K562 (cell line): ENCODE results near the gene FASTK. TPM values are rescaled to one million over a fixed set of nuclear protein-coding genes. Genes with fewer than 3 reads are reported as not detected.
A peak's percentile ranks its signal among the peaks of the same experiment; 100 is the strongest.

Experiments
- AFF1 ChIP-seq, 2 experiments: fragments of 450-650 bp; IDR thresholded peaks; 2 replicates each; pipeline ENCODE4 v1.6.1; 2018; ENCODE audit warnings: mild to moderate bottlenecking in 2 of 2, low read depth in 1 of 2; ENCODE audit not compliant: partially characterized antibody in 2 of 2
- ASH1L ChIP-seq: fragments of 450-650 bp; IDR thresholded peaks from 2 replicates; pipeline ENCODE4 v1.6.1; 2018; ENCODE audit warnings: borderline replicate concordance, mild to moderate bottlenecking, low read depth; ENCODE audit not compliant: partially characterized antibody
- CEBPG ChIP-seq, 3 experiments: fragments of 200-800 bp in 1 of 3; sonication (Bioruptor generic) in 1 of 3; sonication (generic) in 1 of 3; formaldehyde crosslinking in 1 of 3; IDR thresholded peaks in 2 of 3; conservative IDR thresholded peaks in 1 of 3; 2 replicates each; pipeline versions ENCODE4 v1.6.1 to v1.8.0; 2016 to 2022; ENCODE audit warnings: missing compliant biosample characterization in 2 of 3, missing genetic modification characterization in 2 of 3, mild to moderate bottlenecking in 1 of 3, missing genetic modification reagents in 1 of 3
- E2F6 ChIP-seq, 2 experiments: IDR thresholded peaks; 2 replicates each; pipeline ENCODE4 v1.6.1; 2011; ENCODE audit warnings: borderline replicate concordance in 1 of 2, control low read depth in 1 of 2, low read depth in 1 of 2, low read length in 1 of 2, mild to moderate bottlenecking in 1 of 2, mixed read lengths in 1 of 2, moderate library complexity in 1 of 2; ENCODE audit not compliant: insufficient read depth in 1 of 2, insufficient read length in 1 of 2, poor library complexity in 1 of 2, severe bottlenecking in 1 of 2; ENCODE audit errors: extremely low read depth in 1 of 2
- ESRRB ChIP-seq: fragments of 250-450 bp; sonication (Bioruptor Pico); IDR thresholded peaks from 2 replicates; pipeline ENCODE4 v1.5.0; 2020; ENCODE audit warnings: mild to moderate bottlenecking, moderate library complexity, borderline replicate concordance
- GABPB1 ChIP-seq: sonication (generic); formaldehyde crosslinking; IDR thresholded peaks from 2 replicates; pipeline ENCODE4 v1.8.0; 2022; ENCODE audit warnings: mild to moderate bottlenecking, missing genetic modification reagents
- HDAC1 ChIP-seq, 2 experiments: fragments of 450-650 bp; IDR thresholded peaks; 2 replicates each; pipeline ENCODE4 v1.6.1; 2016 to 2017; ENCODE audit warnings: inconsistent platforms in 1 of 2, mild to moderate bottlenecking in 1 of 2, moderate library complexity in 1 of 2
- KDM5B ChIP-seq: fragments of 200-600 bp; sonication (generic); IDR thresholded peaks from 2 replicates; pipeline ENCODE4 v1.6.1; 2012; ENCODE audit warnings: low read depth, mild to moderate bottlenecking, moderate library complexity, low read length, control low read depth, inconsistent platforms; ENCODE audit not compliant: insufficient replicate concordance
- LEF1 ChIP-seq: fragments of 450-650 bp; IDR thresholded peaks from 2 replicates; pipeline ENCODE4 v1.6.1; 2016; ENCODE audit warnings: mild to moderate bottlenecking
- PREB ChIP-seq: sonication (generic); formaldehyde crosslinking; IDR thresholded peaks from 2 replicates; pipeline ENCODE4 v1.8.1; 2023; ENCODE audit warnings: mild to moderate bottlenecking, missing genetic modification reagents
- SMAD4 ChIP-seq: fragments of 250-450 bp; sonication (Bioruptor Pico); conservative IDR thresholded peaks from 2 replicates; pipeline ENCODE4 v1.8.0; 2021; ENCODE audit warnings: inconsistent platforms, mild to moderate bottlenecking, moderate library complexity
- SP2 ChIP-seq: IDR thresholded peaks from 2 replicates; pipeline ENCODE4 v1.6.1; 2011; ENCODE audit warnings: mild to moderate bottlenecking, low read depth, low read length, moderate library complexity; ENCODE audit not compliant: poor library complexity, severe bottlenecking; ENCODE audit errors: extremely low read depth
- TAL1 ChIP-seq: fragments of 450-650 bp; IDR thresholded peaks from 2 replicates; pipeline ENCODE4 v1.6.1; 2016; ENCODE audit warnings: mild to moderate bottlenecking
- TFE3 ChIP-seq: fragments of 450-650 bp; formaldehyde crosslinking; IDR thresholded peaks from 2 replicates; pipeline ENCODE4 v1.4.0; 2020; ENCODE audit warnings: mild to moderate bottlenecking, mixed read lengths
- ZBTB34 ChIP-seq: fragments of 250-450 bp; sonication (Bioruptor Pico); IDR thresholded peaks from 2 replicates; pipeline ENCODE4 v1.8.0; 2021; ENCODE audit warnings: mild to moderate bottlenecking, moderate library complexity
- polyA plus RNA-seq, 8 experiments: library from polyadenylated mRNA; depleted of rRNA in 4 of 8; stranded (reverse) in 5 of 8; unstranded in 3 of 8; fragments of >200 nt; fragmentation: Nextera tagmentation in 2 of 8; fragmentation: Illumina TruSeq in 1 of 8; extraction: Ambion mirVana in 2 of 8; extraction: Trizol in 1 of 8; gene quantifications; 2 replicates each; pipeline versions ENCODE4 v1.2.1 to v1.2.3, GENCODE V29; 2011 to 2014; ENCODE audit warnings: inconsistent platforms in 1 of 8, missing spikeins in 1 of 8
- total RNA-seq, 7 experiments: library from RNA; depleted of rRNA in 6 of 7; stranded (reverse); fragments of >200 nt in 6 of 7; fragmentation: Illumina TruSeq in 2 of 7; extraction: Trizol in 2 of 7; gene quantifications; 2 replicates each; pipeline versions ENCODE4 v1.2.1 to v1.2.3, GENCODE V29; 2011 to 2021; ENCODE audit warnings: low replicate concordance in 1 of 7

The FASTK gene
- total and polyA plus RNA-seq, 9 of the 15 experiments (the other 6 are each of a cell fraction or from before 2014, with no cell fraction given), result 0.51 to 150 (median 48.2) TPM

- peak in 1 of 2 experiments; percentile 23 for TF ChIP-seq E2F6 (IDR thresholded peaks at IDR 0.05; ENCODE audit: borderline replicate concordance in 1 of 2, extremely low read depth in 1 of 2, insufficient read depth in 1 of 2, insufficient read length in 1 of 2, low read depth in 1 of 2, low read length in 1 of 2, poor library complexity in 1 of 2, severe bottlenecking in 1 of 2)
- no peak for TF ChIP-seq AFF1 (IDR thresholded peaks at IDR 0.05; ENCODE audit: low read depth in 1 of 2, partially characterized antibody in 2 of 2)
- 0 out of 2 replicates have a peak, but pooled peaks have one; percentile 6 for TF ChIP-seq LEF1
- no peak for TF ChIP-seq GABPB1 (CRISPR knock-in tag)
- no peak for TF ChIP-seq PREB
- no peak for TF ChIP-seq TAL1
- TF ChIP-seq TFE3, result no peak
- TF ChIP-seq ESRRB (CRISPR knock-in tag), result no peak
- TF ChIP-seq ZBTB34 (CRISPR knock-in tag), result no peak
- no peak for TF ChIP-seq HDAC1 (IDR thresholded peaks at IDR 0.05)
- no peak for TF ChIP-seq SMAD4
- no peak for TF ChIP-seq SP2
- no peak for TF ChIP-seq CEBPG (CRISPR knock-in tag; IDR thresholded peaks at IDR 0.05)
- no peak for TF ChIP-seq CEBPG (tag; conservative IDR thresholded peaks at IDR 0.05 in 1 of 2, IDR thresholded peaks at IDR 0.05 in 1 of 2)
- no peak for TF ChIP-seq ASH1L
- peak; percentile 37 for TF ChIP-seq KDM5B
Measured at GRCh38 chr7:151060416-151061212, 20.0 kb downstream of the FASTK start (continued).
